Superior temporal gyrus (tissue), 1 donor: Measurements from ENCODE around the gene NLRP6.
A peak's percentile ranks its signal among the peaks of the same experiment; 100 is the strongest.

Source experiments
- DNase-seq: peaks from one replicate; pipeline ENCODE4 v3.0.0-alpha.2; 2016; ENCODE audit errors: extremely low spot score

NLRP6 gene

DNA sequence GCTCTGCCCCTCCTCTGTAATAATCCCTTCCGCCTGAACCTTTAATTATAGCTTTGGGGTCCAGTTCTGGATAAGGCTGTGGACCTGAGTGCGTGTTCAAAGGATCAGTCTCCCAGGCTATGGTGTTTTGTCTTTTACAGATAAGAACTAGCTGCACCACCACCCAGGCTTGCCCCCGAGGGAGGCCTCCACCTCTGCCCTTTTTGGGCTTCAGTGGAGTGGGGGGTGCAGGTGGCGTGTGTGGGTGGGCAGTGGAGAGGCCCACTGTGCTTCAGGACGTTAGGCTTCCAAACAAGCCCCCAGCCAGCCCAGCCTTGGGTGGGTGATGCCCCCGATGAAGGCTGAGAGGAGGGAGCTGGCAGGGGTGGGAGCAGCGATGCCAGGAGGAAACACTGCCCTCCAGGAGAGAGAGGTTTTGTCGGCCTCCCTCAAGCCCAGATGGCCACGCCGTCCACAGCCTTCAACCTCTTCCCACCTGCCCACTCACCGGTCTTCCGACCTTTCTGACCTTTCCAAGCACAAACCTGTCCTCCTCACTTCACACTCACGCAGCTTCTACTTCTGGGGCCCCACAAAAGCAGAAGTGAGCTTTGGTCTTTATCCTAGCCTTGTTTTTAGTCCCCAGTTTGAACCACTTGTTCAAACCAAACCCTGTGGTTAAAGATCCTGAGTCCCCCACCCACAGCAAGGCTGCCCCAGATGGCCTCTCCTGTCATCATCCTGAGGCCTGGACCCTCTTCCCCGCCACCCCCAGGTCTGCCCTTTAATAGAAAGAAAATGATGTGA lies 21.1 kb upstream of the NLRP6 start:
- no peak for DNase-seq

DNA sequence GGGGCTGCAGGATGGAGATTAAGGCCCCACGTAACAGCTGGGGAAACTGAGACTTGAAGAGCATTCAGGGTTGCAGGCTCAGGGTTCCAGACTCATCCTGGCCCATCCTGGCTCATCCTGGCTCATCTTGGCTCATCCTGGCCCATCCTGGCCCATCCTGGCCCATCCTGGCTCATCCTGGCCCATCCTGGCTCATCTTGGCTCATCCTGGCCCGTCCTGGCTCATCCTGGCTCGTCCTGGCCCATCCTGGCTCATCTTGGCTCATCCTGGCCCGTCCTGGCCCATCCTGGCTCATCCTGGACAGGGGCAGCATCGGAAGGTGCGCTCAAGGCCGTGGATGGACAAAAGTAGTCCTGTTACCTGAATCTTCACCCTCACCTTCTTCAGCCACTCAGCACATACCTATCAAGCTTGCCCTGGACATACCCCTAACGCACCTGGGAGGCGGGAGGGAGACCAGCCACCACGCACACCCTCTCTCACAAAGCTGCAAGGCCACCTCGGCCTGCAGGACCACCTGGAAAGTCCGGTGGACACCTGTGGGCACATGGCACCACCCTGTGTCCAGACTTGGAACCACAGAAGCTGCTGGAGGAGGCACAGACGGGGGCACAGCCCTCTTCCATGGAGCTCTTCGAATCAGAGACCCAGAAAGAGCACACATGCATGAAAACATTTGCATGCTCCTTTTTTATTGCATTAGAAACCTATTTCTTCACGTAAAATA lies 20.3 kb upstream of the NLRP6 start:
- DNase-seq, result no peak

DNA sequence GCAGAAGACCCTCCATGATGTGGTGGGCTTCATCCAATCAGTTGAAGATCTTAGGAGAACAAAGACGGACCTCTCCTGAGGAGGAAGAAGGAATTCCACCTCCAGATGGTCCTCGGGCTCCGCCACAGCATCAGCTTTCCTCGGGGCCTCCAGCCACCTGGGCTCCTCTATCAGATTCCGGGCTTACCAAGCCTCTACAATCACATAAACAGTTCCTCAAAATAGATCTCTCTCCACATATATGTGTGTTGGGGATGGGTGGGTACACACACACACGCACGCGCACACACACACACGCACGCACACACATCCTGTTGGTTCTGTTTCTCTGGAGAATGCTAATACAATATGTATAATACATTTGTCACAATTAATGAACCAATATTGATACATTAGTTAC lies 18.8 kb upstream of the NLRP6 start:
- no peak for DNase-seq

DNA sequence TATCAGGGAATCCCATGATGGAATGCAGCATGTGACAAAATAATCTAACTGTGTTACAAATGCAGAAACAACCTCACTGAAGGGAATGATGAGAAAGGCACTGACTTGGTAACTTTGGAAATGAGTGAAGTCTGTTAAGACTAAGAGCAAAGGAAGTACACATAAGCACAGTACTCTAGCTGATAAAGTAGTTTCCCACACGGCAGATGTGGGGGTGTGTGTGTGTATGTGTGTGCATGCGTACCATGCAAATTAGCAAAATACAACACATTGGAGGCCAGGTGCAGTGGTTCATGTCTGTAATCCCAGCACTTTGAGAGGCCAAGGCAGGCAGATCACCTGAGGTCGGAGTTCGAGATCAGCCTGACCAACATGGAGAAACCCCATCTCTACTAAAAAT lies 16.6 kb upstream of the NLRP6 start:
- DNase-seq, result no peak

DNA sequence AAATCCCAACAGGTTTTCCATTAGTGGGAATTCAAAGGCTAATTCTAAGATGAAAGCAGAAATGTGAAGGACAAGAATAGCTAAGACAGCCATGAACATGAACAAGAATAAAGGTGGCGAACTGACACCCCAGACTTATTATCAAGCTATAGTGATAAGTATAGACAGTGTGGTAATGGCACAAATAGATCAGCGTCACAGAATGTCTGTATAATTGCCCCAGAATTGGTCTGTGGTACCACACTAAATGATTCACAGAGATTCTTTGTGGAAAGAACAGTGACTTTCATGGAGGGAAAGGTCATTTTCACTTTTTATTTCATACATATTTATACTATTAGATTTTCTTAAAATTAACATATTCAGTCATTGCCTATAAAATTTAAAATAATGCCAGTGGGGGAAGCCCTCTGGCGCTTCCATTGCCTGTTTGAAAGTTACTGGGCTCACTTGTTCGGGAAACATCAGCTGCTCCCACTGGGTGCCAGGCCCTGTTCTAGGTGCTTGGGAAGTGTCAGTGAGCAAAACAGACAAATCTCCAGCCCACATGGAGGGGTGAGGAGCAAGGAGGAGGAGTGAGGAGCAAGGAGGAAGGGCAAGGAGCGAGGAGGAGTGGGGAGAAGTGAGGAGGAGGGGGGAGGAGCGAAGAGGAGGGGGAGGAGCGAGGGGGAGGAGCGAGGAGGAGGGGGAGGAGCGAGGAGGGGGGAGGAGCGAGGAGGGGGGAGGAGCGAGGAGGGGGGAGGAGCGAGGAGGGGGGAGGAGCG lies 11.3 kb upstream of the NLRP6 start:
- DNase-seq, result no peak

DNA sequence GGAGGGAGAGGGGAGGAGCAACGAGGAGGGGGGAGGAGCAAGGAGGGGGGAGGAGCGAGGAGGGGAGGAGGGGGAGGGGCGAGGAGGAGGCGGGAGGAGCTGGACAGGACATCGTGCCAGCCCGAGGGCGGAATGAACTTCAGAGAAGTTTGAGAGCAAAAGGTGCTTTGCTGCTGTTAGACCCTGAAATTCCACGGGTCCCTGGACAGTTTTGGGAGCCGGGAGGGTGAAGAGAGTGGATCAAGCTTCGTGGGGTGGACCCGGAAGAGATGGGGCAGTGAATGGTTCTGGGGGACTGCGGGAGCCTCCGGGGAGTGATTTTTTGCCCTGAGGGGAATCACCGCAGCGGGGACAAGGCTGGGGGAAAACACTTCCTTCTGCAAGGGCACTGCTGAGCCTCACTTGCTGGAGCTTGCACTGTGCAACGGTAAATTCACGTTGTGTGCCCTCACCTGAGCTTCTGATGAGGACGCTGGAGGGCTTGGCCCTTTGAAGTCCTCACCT lies 10.7 kb upstream of the NLRP6 start:
- no peak for DNase-seq

DNA sequence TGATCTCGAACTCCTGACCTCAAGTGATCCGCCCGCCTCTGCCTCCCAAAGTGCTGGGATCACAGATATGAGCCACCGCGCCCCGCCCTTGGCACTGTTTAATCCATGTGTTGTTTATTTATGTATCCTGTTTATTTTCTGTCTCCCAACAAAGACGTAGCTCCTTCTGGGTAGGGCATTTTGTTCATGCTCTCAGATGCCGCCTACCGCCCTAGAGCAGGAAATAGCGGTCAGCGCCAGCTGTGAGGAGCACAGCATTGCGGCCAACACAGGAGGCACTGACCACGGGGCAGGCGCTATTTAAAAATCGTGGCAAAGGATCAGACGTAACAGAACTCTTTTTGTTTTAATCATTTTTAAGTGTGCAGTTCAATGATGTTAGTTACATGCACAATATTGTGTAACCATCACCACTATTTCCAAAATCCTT lies 9.5 kb upstream of the NLRP6 start:
- DNase-seq, result peak; percentile 21

DNA sequence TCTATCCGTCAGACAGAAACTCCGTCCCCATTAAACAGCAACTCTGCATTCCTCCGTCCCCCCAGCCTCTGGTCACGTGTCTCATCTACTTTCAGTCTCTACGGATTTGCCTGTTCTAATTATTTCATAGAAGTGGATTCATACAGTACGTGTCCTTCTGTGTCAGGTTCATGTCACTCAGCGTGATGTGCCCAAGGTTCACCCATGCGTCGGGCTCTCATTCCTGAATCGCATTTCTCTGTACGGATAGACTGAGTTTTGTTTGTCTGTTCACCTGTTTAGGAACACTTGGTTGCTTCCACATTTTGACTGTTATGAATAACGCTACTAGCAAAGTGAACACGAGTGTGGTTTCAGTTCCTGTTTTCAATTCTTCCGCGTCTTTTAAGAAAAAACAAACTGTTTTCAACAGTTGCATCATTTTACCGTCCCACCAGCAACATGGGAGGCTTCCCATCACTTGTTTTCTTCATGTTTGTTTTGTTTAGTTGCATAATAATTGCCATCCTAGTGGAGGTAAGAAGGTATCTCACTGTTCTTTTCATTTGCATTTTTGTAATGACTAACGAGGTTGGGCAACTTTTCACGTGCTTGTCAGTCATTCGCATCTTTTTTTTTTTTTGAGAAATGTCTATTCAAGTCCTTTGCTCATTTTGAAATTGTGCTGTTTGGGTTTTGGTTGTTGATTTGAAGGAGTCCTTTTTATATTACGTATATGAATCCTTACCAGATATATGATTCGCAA lies 8.9 kb upstream of the NLRP6 start:
- peak; percentile 41 for DNase-seq

DNA sequence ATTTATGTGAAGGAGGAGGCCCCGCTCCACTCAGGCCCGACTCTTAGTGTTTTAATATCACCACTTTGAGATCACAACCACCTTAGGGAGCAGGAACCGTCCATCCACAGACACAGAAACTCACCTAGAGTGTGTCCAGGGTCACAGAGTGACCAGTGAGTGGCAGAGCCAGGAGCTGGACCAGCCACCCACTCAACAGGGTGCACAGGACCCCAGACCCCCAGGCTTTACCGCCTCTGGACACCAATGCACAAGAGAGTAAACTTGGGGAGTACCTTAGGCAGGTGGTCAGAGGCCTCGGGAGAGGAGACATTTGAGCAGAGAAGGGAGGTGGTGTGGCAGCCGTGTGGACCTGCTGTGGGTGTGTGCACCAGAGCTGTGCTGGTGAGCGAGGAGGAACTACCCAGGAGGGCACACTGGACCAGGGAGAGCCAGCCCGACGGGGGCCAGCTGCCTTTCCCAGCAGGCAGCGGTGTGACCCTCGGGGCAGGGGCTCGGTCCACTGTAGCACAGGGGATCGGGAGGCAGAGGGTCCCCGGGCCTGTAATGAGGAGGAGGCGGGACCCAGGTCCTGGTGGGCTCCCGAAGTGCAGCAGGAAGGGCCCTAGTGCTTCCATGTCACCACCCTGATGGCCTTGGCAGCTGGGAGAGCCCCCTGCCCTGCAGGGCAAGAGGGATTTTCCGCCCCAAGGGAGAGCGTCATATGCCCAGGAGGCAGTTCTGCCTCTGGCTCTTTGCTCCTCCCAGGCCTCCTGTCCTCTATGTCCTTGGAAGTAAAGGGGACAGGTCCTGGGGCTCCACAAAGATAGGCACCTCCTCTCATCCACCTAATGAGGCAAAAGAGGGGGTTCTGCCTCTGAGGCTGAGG lies 7.5 kb upstream of the NLRP6 start:
- DNase-seq, result no peak

DNA sequence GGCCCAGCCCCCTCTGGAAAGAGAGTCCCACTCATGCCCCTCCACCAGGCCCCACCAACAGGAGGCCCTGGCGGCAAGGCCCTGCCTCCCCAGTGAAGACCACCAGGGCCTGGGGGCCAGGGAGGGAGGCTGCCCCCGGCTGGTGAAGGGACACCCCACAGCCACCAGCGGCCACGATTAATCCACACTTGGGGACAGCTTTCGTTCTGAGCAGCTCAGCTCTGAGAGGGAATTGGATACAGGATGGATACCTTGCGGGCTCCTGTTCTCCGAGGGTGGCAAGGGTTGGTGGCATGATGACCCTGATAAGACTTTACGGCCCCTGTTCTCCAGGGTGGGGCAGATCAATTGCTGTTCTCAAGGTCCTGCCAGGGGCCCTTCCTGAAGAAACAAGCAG lies 6.9 kb upstream of the NLRP6 start:
- DNase-seq, result no peak

DNA sequence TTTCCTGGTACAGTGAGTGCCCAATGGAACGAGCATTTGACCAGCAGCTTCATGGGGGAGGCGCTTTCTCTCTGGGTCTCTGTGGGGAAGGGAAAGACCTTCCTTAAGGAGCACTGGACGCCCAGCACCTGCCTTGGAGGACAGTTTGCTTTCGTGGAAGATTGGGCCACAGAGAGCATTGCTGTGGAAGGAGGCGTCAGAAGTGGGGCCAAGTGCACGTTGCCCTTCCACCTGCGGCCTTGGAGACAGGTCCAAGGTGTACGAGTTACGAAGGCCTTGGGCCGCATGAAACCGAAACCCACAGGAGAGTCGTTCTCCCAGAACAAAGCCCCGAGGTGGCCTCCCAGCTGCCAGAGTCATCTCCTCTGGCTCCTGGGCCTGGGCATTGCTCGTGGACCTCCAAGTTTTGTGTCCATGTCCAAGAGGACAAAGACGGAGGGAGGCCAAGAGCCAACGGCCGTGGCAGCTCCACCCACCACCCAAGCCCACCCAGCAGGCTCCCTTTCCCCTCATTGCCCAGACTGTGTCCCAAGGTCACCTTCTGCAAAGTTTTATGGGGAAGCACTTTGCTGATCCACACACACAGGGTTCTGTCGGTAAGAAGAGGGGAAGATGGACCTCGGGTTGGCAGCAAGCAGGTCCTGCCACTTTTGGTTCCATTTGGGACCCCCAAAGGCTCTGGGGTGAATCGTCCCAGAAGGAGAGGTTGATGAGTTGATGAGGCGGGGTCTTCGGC lies 5.8 kb upstream of the NLRP6 start:
- no peak for DNase-seq

DNA sequence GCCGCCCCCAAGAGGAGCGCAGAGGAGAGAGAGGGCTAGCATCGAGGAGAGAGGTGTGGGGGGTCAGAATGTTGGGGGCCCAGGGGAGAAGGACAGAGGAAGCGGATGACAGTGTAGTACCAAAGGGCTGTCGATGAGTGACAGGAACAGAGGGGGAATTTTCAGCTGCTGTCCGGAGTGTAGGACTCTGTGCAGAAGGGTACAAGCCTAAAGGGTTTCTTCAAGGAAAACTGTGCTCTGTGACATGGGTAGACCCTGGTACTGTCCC lies 5.3 kb upstream of the NLRP6 start:
- no peak for DNase-seq

DNA sequence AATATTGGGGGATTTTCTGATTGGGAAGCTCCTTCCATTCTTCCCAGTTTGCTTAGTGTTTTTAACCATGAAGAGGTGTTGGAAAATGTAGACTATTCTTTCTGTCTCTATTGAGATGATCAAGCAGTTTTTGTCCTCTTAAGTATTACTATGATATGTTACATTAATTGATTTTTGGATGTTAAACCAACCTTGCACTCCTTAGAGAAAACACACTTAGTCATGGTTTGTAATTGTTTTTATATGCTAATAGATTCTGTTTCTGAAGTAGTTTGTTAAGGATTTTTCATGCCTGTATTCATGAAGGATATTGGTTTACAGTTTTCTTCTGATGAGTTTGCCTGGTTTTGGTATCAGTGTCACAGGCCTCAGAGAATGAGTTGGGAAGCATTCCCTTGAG lies 2.0 kb upstream of the NLRP6 start:
- DNase-seq, result no peak

DNA sequence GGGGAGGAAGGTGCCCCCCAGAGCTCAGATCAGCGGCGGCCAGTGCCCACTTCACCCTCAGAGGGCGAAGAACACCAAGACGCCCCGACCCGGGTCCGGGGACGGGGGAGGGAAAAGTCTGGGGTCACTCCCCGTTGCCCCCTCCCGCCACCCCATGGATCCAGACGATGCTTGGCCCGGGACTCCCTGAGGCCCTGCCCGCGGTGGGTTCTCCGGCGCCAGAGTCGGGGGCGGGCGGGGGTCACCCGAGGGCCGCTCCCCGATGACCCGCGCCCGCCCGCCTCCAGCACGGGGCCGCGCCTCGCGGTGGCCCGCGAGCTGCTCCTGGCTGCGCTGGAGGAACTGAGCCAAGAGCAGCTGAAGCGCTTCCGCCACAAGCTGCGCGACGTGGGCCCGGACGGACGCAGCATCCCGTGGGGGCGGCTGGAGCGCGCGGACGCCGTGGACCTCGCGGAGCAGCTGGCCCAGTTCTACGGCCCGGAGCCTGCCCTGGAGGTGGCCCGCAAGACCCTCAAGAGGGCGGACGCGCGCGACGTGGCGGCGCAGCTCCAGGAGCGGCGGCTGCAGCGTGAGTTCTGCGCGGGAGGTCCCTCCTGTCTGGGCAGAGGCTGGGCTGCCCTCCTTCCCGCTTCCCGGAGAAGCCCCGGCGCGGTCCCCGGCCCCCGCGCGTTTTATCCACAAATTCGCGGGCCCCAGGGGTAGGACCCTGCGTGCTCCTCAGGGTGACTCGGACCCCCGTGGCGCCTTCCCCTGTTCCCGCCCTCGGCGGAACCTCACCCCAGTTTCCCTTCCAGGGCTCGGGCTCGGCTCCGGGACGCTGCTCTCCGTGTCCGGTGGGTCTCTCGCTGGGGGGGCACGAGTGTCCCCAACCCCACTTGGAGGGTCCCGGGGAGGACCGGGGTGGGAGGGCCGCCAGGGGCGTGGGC lies 1.1 kb downstream of the NLRP6 start:
- DNase-seq, result no peak

DNA sequence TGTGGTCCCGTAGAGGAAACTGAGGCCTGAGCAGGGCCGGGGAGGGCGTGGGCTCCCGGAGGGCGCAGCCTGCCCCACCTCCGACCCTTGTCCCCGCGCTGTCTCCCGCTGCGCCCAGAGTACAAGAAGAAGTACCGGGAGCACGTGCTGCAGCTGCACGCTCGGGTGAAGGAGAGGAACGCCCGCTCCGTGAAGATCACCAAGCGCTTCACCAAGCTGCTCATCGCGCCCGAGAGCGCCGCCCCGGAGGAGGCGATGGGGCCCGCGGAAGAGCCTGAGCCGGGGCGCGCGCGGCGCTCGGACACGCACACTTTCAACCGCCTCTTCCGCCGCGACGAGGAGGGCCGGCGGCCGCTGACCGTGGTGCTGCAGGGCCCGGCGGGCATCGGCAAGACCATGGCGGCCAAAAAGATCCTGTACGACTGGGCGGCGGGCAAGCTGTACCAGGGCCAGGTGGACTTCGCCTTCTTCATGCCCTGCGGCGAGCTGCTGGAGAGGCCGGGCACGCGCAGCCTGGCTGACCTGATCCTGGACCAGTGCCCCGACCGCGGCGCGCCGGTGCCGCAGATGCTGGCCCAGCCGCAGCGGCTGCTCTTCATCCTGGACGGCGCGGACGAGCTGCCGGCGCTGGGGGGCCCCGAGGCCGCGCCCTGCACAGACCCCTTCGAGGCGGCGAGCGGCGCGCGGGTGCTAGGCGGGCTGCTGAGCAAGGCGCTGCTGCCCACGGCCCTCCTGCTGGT lies 1.9 kb downstream of the NLRP6 start:
- DNase-seq, result no peak

DNA sequence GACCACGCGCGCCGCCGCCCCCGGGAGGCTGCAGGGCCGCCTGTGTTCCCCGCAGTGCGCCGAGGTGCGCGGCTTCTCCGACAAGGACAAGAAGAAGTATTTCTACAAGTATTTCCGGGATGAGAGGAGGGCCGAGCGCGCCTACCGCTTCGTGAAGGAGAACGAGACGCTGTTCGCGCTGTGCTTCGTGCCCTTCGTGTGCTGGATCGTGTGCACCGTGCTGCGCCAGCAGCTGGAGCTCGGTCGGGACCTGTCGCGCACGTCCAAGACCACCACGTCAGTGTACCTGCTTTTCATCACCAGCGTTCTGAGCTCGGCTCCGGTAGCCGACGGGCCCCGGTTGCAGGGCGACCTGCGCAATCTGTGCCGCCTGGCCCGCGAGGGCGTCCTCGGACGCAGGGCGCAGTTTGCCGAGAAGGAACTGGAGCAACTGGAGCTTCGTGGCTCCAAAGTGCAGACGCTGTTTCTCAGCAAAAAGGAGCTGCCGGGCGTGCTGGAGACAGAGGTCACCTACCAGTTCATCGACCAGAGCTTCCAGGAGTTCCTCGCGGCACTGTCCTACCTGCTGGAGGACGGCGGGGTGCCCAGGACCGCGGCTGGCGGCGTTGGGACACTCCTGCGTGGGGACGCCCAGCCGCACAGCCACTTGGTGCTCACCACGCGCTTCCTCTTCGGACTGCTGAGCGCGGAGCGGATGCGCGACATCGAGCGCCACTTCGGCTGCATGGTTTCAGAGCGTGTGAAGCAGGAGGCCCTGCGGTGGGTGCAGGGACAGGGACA lies 2.7 kb downstream of the NLRP6 start:
- DNase-seq, result no peak

DNA sequence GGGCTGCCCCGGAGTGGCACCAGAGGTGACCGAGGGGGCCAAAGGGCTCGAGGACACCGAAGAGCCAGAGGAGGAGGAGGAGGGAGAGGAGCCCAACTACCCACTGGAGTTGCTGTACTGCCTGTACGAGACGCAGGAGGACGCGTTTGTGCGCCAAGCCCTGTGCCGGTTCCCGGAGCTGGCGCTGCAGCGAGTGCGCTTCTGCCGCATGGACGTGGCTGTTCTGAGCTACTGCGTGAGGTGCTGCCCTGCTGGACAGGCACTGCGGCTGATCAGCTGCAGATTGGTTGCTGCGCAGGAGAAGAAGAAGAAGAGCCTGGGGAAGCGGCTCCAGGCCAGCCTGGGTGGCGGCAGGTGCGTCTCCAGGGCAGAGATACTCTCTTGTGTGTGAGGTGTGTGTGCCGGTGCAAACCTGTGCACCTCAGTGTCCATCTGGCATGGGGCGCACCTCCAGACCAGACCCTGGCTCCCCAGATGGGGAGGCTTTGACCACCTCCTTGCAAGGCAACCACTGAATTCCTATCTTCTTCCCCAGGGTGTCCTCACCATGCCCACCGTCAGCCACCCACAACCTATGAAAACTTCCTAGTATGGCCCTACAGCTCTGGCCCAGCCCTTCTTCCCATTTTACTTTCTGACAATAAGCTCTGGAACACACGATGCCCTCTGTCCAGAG lies 3.4 kb downstream of the NLRP6 start:
- no peak for DNase-seq
